Activated CD8-positive, alpha-beta T cell treated with anti-CD3 and anti-CD28 coated beads for 36 hours (primary cell): ENCODE data around the gene ADAMTSL3. TPM values are rescaled to one million over a fixed set of nuclear protein-coding genes. Genes with fewer than 3 reads are reported as not detected.

Experiments
- ATAC-seq: fragments of 200-7000 bp; cut with Tn5 transposase; one replicate; pipeline ENCODE4 v1.10.0; 2021; ENCODE audit warnings: mild to moderate bottlenecking, moderate library complexity
- CTCF ChIA-PET: fragments of 350-600 bp; sonication (Branson Sonifier 250); formaldehyde crosslinking; loops from one replicate; lab custom pipeline; 2021; ENCODE audit warnings: antibody characterized with exemption; lab: Charles Lee
- POLR2A ChIA-PET: fragments of 350-600 bp; sonication (Branson Sonifier 250); formaldehyde crosslinking; loops from one replicate; lab custom pipeline; 2021; ENCODE audit warnings: antibody characterized with exemption; lab: Charles Lee
- DNase-seq: peaks from one replicate; pipeline ENCODE4 v3.0.0-alpha.2; 2020
- H3K27ac Mint-ChIP-seq: one replicate; pipeline ENCODE4 v1.8.0; 2021; ENCODE audit warnings: mild to moderate bottlenecking, mixed read lengths
- H3K27me3 Mint-ChIP-seq: one replicate; pipeline ENCODE4 v1.8.0; 2021; ENCODE audit warnings: mixed read lengths
- H3K36me3 Mint-ChIP-seq: one replicate; pipeline ENCODE4 v1.8.0; 2021; ENCODE audit warnings: low read depth, mixed read lengths
- H3K4me1 Mint-ChIP-seq: one replicate; pipeline ENCODE4 v1.8.0; 2021; ENCODE audit warnings: low read depth, mixed read lengths
- H3K4me3 Mint-ChIP-seq: one replicate; pipeline ENCODE4 v1.8.0; 2021; ENCODE audit warnings: mild to moderate bottlenecking, moderate library complexity, mixed read lengths
- H3K9me3 Mint-ChIP-seq: one replicate; pipeline ENCODE4 v1.8.0; 2021; ENCODE audit warnings: mixed read lengths
- CTCF ChIP-seq: fragments of 200-600 bp; IDR thresholded peaks from one replicate; pipeline ENCODE4 v1.8.0; 2022; ENCODE audit warnings: antibody characterized with exemption, mild to moderate bottlenecking
- intact Hi-C: fragments of 100-400 bp; cut with micrococcal nuclease; formaldehyde crosslinking; loops from one replicate; pipeline ENCODE4 v1.10.0; 2022
- total RNA-seq, 2 experiments: library from RNA; stranded (reverse); gene quantifications; one replicate each; pipeline ENCODE4 v1.2.3, GENCODE V29; 2021

Gene ADAMTSL3
- total RNA-seq, 2 experiments from 2014 or later = not detected

- Mint-ChIP-seq H3K4me3 (no peak overlapping the region), H3K27ac (peak overlapping the region; percentile 27), H3K9me3 (no peaks in the 10 kb centered on the region), H3K4me1 (peaks cover 15% of the 10 kb centered on the region), H3K27me3 (peaks cover 13% of the 10 kb centered on the region), H3K36me3 (no peaks in the 10 kb centered on the region)
- ChIA-PET POLR2A (no interaction called here), CTCF (no interaction called here)
- no peak for TF ChIP-seq CTCF
- DNase-seq (no peak), ATAC-seq (peak; percentile 69)
- intact Hi-C loops = no loop called here
Measured at GRCh38 chr15:83928878-83929418, 275.0 kb downstream of the ADAMTSL3 start.

- no peak overlapping the region for H3K4me3 Mint-ChIP-seq
- peaks cover 15% of the 10 kb centered on the region for H3K4me1 Mint-ChIP-seq
- H3K27ac Mint-ChIP-seq = no peak overlapping the region
- DNase-seq (no peak), ATAC-seq (no peak)
- no peak for TF ChIP-seq CTCF
- ChIA-PET CTCF (no interaction called here), POLR2A (no interaction called here)
- peaks cover 13% of the 10 kb centered on the region for H3K27me3 Mint-ChIP-seq
- intact Hi-C loops = no loop called here
- H3K9me3 Mint-ChIP-seq = peaks cover 3% of the 10 kb centered on the region
- no peaks in the 10 kb centered on the region for H3K36me3 Mint-ChIP-seq
Measured at GRCh38 chr15:83929619-83930018, 275.7 kb downstream of the ADAMTSL3 start.

- no peak for TF ChIP-seq CTCF
Measured at GRCh38 chr15:83930392-83931212, 276.7 kb downstream of the ADAMTSL3 start.

GRCh38 chr15:83935774-83936173 is 281.9 kb downstream of the ADAMTSL3 start:
- intact Hi-C loops = no loop called here
- CTCF ChIA-PET = no interaction called here
- Mint-ChIP-seq H3K4me3 (no peak overlapping the region), H3K36me3 (no peaks in the 10 kb centered on the region), H3K9me3 (peaks cover 5% of the 10 kb centered on the region), H3K27ac (no peak overlapping the region), H3K27me3 (peaks cover 6% of the 10 kb centered on the region), H3K4me1 (no peaks in the 10 kb centered on the region)
- DNase-seq (no peak), ATAC-seq (no peak)
- POLR2A ChIA-PET = no interaction called here
- no peak for TF ChIP-seq CTCF

More at GRCh38 chr15:83930392-83931212, 276.7 kb downstream of the ADAMTSL3 start:
- H3K4me1 Mint-ChIP-seq = peaks cover 15% of the 10 kb centered on the region
- POLR2A ChIA-PET = interaction anchor here (1.7 kb wide), 1 partner anchor 16 kb away, joined by 3 read pairs; no protein-coding TSS in a partner anchor
- ATAC-seq (no peak), DNase-seq (no peak)
- CTCF ChIA-PET = no interaction called here
- intact Hi-C loops = no loop called here
- H3K27ac Mint-ChIP-seq = no peak overlapping the region
- H3K27me3 Mint-ChIP-seq = peaks cover 13% of the 10 kb centered on the region
- no peaks in the 10 kb centered on the region for H3K36me3 Mint-ChIP-seq
- no peak overlapping the region for H3K4me3 Mint-ChIP-seq
- peaks cover 5% of the 10 kb centered on the region for H3K9me3 Mint-ChIP-seq

GRCh38 chr15:83940136-83940535 is 286.2 kb downstream of the ADAMTSL3 start:
- DNase-seq = no peak
- ATAC-seq = no peak
- CTCF ChIA-PET = no interaction called here
- H3K4me1 Mint-ChIP-seq = no peaks in the 10 kb centered on the region
- no peak overlapping the region for H3K4me3 Mint-ChIP-seq
- no peaks in the 10 kb centered on the region for H3K36me3 Mint-ChIP-seq
- intact Hi-C loops = no loop called here
- POLR2A ChIA-PET = no interaction called here
- H3K27me3 Mint-ChIP-seq = peaks cover 4% of the 10 kb centered on the region
- no peaks in the 10 kb centered on the region for H3K9me3 Mint-ChIP-seq
- TF ChIP-seq CTCF = no peak
- no peak overlapping the region for H3K27ac Mint-ChIP-seq
